DND-41 (cell line): ENCODE results near the gene TCF7L1.
"Not testable (repeated sequence)": the region's sequence is repeated elsewhere in the genome, so short reads cannot be mapped to it uniquely, and the experiment has no call there.

Experiments used
- CTCF ChIP-seq: IDR thresholded peaks from 2 replicates; pipeline ENCODE4 v1.5.1; 2012; ENCODE audit warnings: borderline replicate concordance, low read length, moderate library complexity, mild to moderate bottlenecking; ENCODE audit not compliant: poor library complexity, severe bottlenecking; ENCODE audit errors: extremely low read depth
- EZH2 ChIP-seq: IDR thresholded peaks from 3 replicates; pipeline ENCODE4 v1.6.1; 2012; ENCODE audit warnings: borderline replicate concordance, low read depth, mild to moderate bottlenecking, moderate library complexity, low read length, inconsistent platforms; ENCODE audit not compliant: severe bottlenecking

GRCh38 chr2:85329701-85330100 is 196.5 kb downstream of the TCF7L1 start:
- not testable (repeated sequence) for TF ChIP-seq CTCF, EZH2
